ENCODE data around the gene ZNF33A.

ZNF33A gene

GRCh38 chr10:38025283-38025682 lies 14.8 kb downstream of the ZNF33A start:
- Histone ChIP-seq H3K27me3 (ENCODE audit: control insufficient read depth in 3 of 3, insufficient read depth in 3 of 3, low read depth in 1 of 3, low read length in 3 of 3) (no peaks in the 10 kb centered on the region), H3K4ac (ENCODE audit: low read length) (no peak overlapping the region), H2BK12ac (ENCODE audit: low read length) (no peak overlapping the region), H2BK15ac (ENCODE audit: low read length) (no peak overlapping the region), H3K27ac (replicated peaks; ENCODE audit: low read length) (no peak overlapping the region), H3K14ac (ENCODE audit: low read length) (no peak overlapping the region), H2BK5ac (ENCODE audit: low read length) (no peak overlapping the region), H2AFZ (ENCODE audit: low read length) (no peak overlapping the region), H3K36me3 (replicated peaks in 1 of 2; ENCODE audit: control insufficient read depth in 2 of 2, insufficient read depth in 2 of 2, low read length in 2 of 2) (peaks cover 13 to 90% of the 10 kb centered on the region in 2 donors), H2AK5ac (ENCODE audit: low read depth, low read length) (no peak overlapping the region), H3K9me3 (replicated peaks in 1 of 2; ENCODE audit: control insufficient read depth in 2 of 2, insufficient read depth in 1 of 2, low read depth in 1 of 2, low read length in 2 of 2) (no peaks in the 10 kb centered on the region), H3K79me1 (ENCODE audit: low read depth, low read length) (no peaks in the 10 kb centered on the region), H4K91ac (ENCODE audit: low read depth, low read length, poor library complexity) (no peak overlapping the region), H3K9ac (ENCODE audit: low read depth, low read length, poor library complexity) (no peak overlapping the region), H4K8ac (ENCODE audit: low read depth, low read length) (no peak overlapping the region), H2BK120ac (ENCODE audit: low read depth, low read length) (no peak overlapping the region), H3K4me1 (ENCODE audit: control insufficient read depth in 2 of 2, insufficient read depth in 1 of 2, low read depth in 1 of 2, low read length in 2 of 2) (no peaks in the 10 kb centered on the region), H3K18ac (ENCODE audit: low read length) (no peak overlapping the region), H3K4me3 (ENCODE audit: low read length in 2 of 2) (no peak overlapping the region), H3K4me2 (ENCODE audit: insufficient read depth, low read length, poor library complexity, severe bottlenecking) (no peak overlapping the region), H3K23ac (ENCODE audit: low read depth, low read length, poor library complexity) (no peak overlapping the region)
- DNase-seq (ENCODE audit: low spot score): no peak
- no CpG with 5 or more reads among the region's 3 CpGs for WGBS, 2 donors (ENCODE audit: extremely low coverage in 2 of 2, insufficient read length in 2 of 2, insufficient replicate concordance in 1 of 2)

- H2BK120ac ChIP-seq (ENCODE audit: low read depth, low read length): no peak overlapping the region
- no CpG with 5 or more reads among the region's 1 CpG for WGBS, 2 donors (ENCODE audit: extremely low coverage in 2 of 2, insufficient read length in 2 of 2, insufficient replicate concordance in 1 of 2)
These were observed 17.5 kb downstream of the ZNF33A start for GRCh38 chr10:38027986-38028385.

GRCh38 chr10:38032886-38033285 lies 22.4 kb downstream of the ZNF33A start:
- H3K14ac ChIP-seq (ENCODE audit: low read length): no peak overlapping the region
- peaks cover 8 to 89% of the 10 kb centered on the region in 2 donors for H3K36me3 ChIP-seq (replicated peaks in 1 of 2; ENCODE audit: control insufficient read depth in 2 of 2, insufficient read depth in 2 of 2, low read length in 2 of 2)
- WGBS, 2 donors (ENCODE audit: extremely low coverage in 2 of 2, insufficient read length in 2 of 2, insufficient replicate concordance in 1 of 2): no CpG with 5 or more reads among the region's 5 CpGs

More at GRCh38 chr10:38027986-38028385, 17.5 kb downstream of the ZNF33A start:
- no peak for DNase-seq (ENCODE audit: low spot score)
- H2AK5ac ChIP-seq (ENCODE audit: low read depth, low read length): no peak overlapping the region
- no peak overlapping the region for H3K27ac ChIP-seq (replicated peaks; ENCODE audit: low read length)
- no peak overlapping the region for H3K4me3 ChIP-seq (ENCODE audit: low read length in 2 of 2)
- no peaks in the 10 kb centered on the region for H3K27me3 ChIP-seq (ENCODE audit: control insufficient read depth in 3 of 3, insufficient read depth in 3 of 3, low read depth in 1 of 3, low read length in 3 of 3)
- H4K8ac ChIP-seq (ENCODE audit: low read depth, low read length): no peak overlapping the region
- no peak overlapping the region for H2BK5ac ChIP-seq (ENCODE audit: low read length)
- no peak overlapping the region for H2BK12ac ChIP-seq (ENCODE audit: low read length)
- no peaks in the 10 kb centered on the region for H3K79me1 ChIP-seq (ENCODE audit: low read depth, low read length)
- H3K4me2 ChIP-seq (ENCODE audit: insufficient read depth, low read length, poor library complexity, severe bottlenecking): no peak overlapping the region
- H4K91ac ChIP-seq (ENCODE audit: low read depth, low read length, poor library complexity): no peak overlapping the region
- no peak overlapping the region for H3K9ac ChIP-seq (ENCODE audit: low read depth, low read length, poor library complexity)
- H2AFZ ChIP-seq (ENCODE audit: low read length): no peak overlapping the region
- no peak overlapping the region for H3K18ac ChIP-seq (ENCODE audit: low read length)
- H3K14ac ChIP-seq (ENCODE audit: low read length): no peak overlapping the region
- H3K4ac ChIP-seq (ENCODE audit: low read length): no peak overlapping the region
- no peak overlapping the region for H2BK15ac ChIP-seq (ENCODE audit: low read length)
- H3K36me3 ChIP-seq (replicated peaks in 1 of 2; ENCODE audit: control insufficient read depth in 2 of 2, insufficient read depth in 2 of 2, low read length in 2 of 2): peaks cover 14 to 89% of the 10 kb centered on the region in 2 donors
- no peak overlapping the region for H3K23ac ChIP-seq (ENCODE audit: low read depth, low read length, poor library complexity)
- no peaks in the 10 kb centered on the region for H3K4me1 ChIP-seq (ENCODE audit: control insufficient read depth in 2 of 2, insufficient read depth in 1 of 2, low read depth in 1 of 2, low read length in 2 of 2)
- H3K9me3 ChIP-seq (replicated peaks in 1 of 2; ENCODE audit: control insufficient read depth in 2 of 2, insufficient read depth in 1 of 2, low read depth in 1 of 2, low read length in 2 of 2): no peaks in the 10 kb centered on the region

GRCh38 chr10:38038107-38038931 lies 27.8 kb downstream of the ZNF33A start:
- H3K36me3 ChIP-seq (replicated peaks in 1 of 2; ENCODE audit: control insufficient read depth in 2 of 2, insufficient read depth in 2 of 2, low read length in 2 of 2): peaks cover 4 to 59% of the 10 kb centered on the region in 2 donors
- no peak overlapping the region for H2BK15ac ChIP-seq (ENCODE audit: low read length)
- no peak overlapping the region for H3K18ac ChIP-seq (ENCODE audit: low read length)
- H2BK5ac ChIP-seq (ENCODE audit: low read length): no peak overlapping the region
- DNase-seq (ENCODE audit: low spot score): no peak
- no peak overlapping the region for H3K4me3 ChIP-seq (ENCODE audit: low read length in 2 of 2)
- H3K4me1 ChIP-seq (ENCODE audit: control insufficient read depth in 2 of 2, insufficient read depth in 1 of 2, low read depth in 1 of 2, low read length in 2 of 2): no peaks in the 10 kb centered on the region
- no CpG with 5 or more reads among the region's 7 CpGs for WGBS, 2 donors (ENCODE audit: extremely low coverage in 2 of 2, insufficient read length in 2 of 2, insufficient replicate concordance in 1 of 2)
- H3K79me1 ChIP-seq (ENCODE audit: low read depth, low read length): no peaks in the 10 kb centered on the region
- H3K4me2 ChIP-seq (ENCODE audit: insufficient read depth, low read length, poor library complexity, severe bottlenecking): no peak overlapping the region
- H2BK120ac ChIP-seq (ENCODE audit: low read depth, low read length): no peak overlapping the region
- no peak overlapping the region for H4K8ac ChIP-seq (ENCODE audit: low read depth, low read length)
- no peaks in the 10 kb centered on the region for H3K27me3 ChIP-seq (ENCODE audit: control insufficient read depth in 3 of 3, insufficient read depth in 3 of 3, low read depth in 1 of 3, low read length in 3 of 3)
- H2AFZ ChIP-seq (ENCODE audit: low read length): no peak overlapping the region
- no peak overlapping the region for H2AK5ac ChIP-seq (ENCODE audit: low read depth, low read length)
- H3K9me3 ChIP-seq (replicated peaks in 1 of 2; ENCODE audit: control insufficient read depth in 2 of 2, insufficient read depth in 1 of 2, low read depth in 1 of 2, low read length in 2 of 2): peaks cover 0 to 10% of the 10 kb centered on the region in 2 donors
- no peak overlapping the region for H3K9ac ChIP-seq (ENCODE audit: low read depth, low read length, poor library complexity)
- H4K91ac ChIP-seq (ENCODE audit: low read depth, low read length, poor library complexity): no peak overlapping the region
- H3K27ac ChIP-seq (replicated peaks; ENCODE audit: low read length): no peak overlapping the region
- H2BK12ac ChIP-seq (ENCODE audit: low read length): no peak overlapping the region
- no peak overlapping the region for H3K4ac ChIP-seq (ENCODE audit: low read length)
- H3K23ac ChIP-seq (ENCODE audit: low read depth, low read length, poor library complexity): no peak overlapping the region
- H3K14ac ChIP-seq (ENCODE audit: low read length): no peak overlapping the region

More at GRCh38 chr10:38032886-38033285, 22.4 kb downstream of the ZNF33A start:
- Histone ChIP-seq H3K4me3 (ENCODE audit: low read length in 2 of 2) (no peak overlapping the region), H2BK15ac (ENCODE audit: low read length) (no peak overlapping the region), H3K27ac (replicated peaks; ENCODE audit: low read length) (no peak overlapping the region), H3K9me3 (replicated peaks in 1 of 2; ENCODE audit: control insufficient read depth in 2 of 2, insufficient read depth in 1 of 2, low read depth in 1 of 2, low read length in 2 of 2) (peaks cover 0 to 10% of the 10 kb centered on the region in 2 donors), H2BK5ac (ENCODE audit: low read length) (no peak overlapping the region), H3K4me2 (ENCODE audit: insufficient read depth, low read length, poor library complexity, severe bottlenecking) (no peak overlapping the region), H3K23ac (ENCODE audit: low read depth, low read length, poor library complexity) (no peak overlapping the region), H3K79me1 (ENCODE audit: low read depth, low read length) (no peaks in the 10 kb centered on the region), H3K9ac (ENCODE audit: low read depth, low read length, poor library complexity) (no peak overlapping the region), H3K27me3 (ENCODE audit: control insufficient read depth in 3 of 3, insufficient read depth in 3 of 3, low read depth in 1 of 3, low read length in 3 of 3) (no peaks in the 10 kb centered on the region), H4K8ac (ENCODE audit: low read depth, low read length) (no peak overlapping the region), H2BK120ac (ENCODE audit: low read depth, low read length) (no peak overlapping the region), H3K4me1 (ENCODE audit: control insufficient read depth in 2 of 2, insufficient read depth in 1 of 2, low read depth in 1 of 2, low read length in 2 of 2) (no peaks in the 10 kb centered on the region), H3K18ac (ENCODE audit: low read length) (no peak overlapping the region), H2AFZ (ENCODE audit: low read length) (no peak overlapping the region), H2BK12ac (ENCODE audit: low read length) (no peak overlapping the region), H4K91ac (ENCODE audit: low read depth, low read length, poor library complexity) (no peak overlapping the region), H3K4ac (ENCODE audit: low read length) (no peak overlapping the region), H2AK5ac (ENCODE audit: low read depth, low read length) (no peak overlapping the region)
- no peak for DNase-seq (ENCODE audit: low spot score)
